ENCODE results near the gene HEMGN. TPM values are rescaled to one million over a fixed set of nuclear protein-coding genes. Genes with fewer than 3 reads are reported as not detected.

Gene HEMGN
- total and polyA plus RNA-seq, 2 of the 13 experiments (the other 11 are each of a cell fraction or from before 2014, with no cell fraction given) = not detected

GRCh38 chr9:97979788-97980478, 42.0 kb upstream of the HEMGN start:
- Histone ChIP-seq H2AFZ (ENCODE audit: low read length) (no peak overlapping the region), H3K9me3 (ENCODE audit: low read length) (no peaks in the 10 kb centered on the region), H3K4me3 (replicated peaks in 1 of 3; ENCODE audit: insufficient read depth in 1 of 3, low read depth in 2 of 3, low read length in 3 of 3) (no peak overlapping the region), H3K27ac (ENCODE audit: extremely low read length, insufficient read depth, low read length) (no peak overlapping the region), H3K36me3 (replicated peaks in 1 of 2; ENCODE audit: control insufficient read depth in 1 of 2, insufficient read depth in 2 of 2, low read length in 2 of 2) (no peaks in the 10 kb centered on the region), H3K9ac (ENCODE audit: insufficient read depth, low read depth, low read length) (no peak overlapping the region), H3K27me3 (ENCODE audit: control insufficient read depth in 1 of 2, insufficient read depth in 2 of 2, low read length in 2 of 2) (no peaks in the 10 kb centered on the region; a peak in 2 of 5 replicates), H4K20me1 (ENCODE audit: insufficient read depth, low read length) (no peaks in the 10 kb centered on the region), H3K4me2 (ENCODE audit: low read depth, low read length) (no peak overlapping the region), H3K79me2 (ENCODE audit: insufficient read depth, low read length) (peaks cover 14% of the 10 kb centered on the region), H3K4me1 (ENCODE audit: insufficient read depth, low read length) (peaks cover 22% of the 10 kb centered on the region)
- DNase-seq (ENCODE audit: low spot score) = no peak
- in situ Hi-C loops (cut with HindIII; ENCODE audit: extremely low pct_ligation_motif_present, low pct_unique_long_range_greater_than_20kb) (loop anchor here (10.0 kb wide), 1 partner anchor 55 kb away; the partner anchor contains the start of gene TRMO), intact Hi-C loops (cut with micrococcal nuclease; ENCODE audit: unreplicated experiment) (loop anchor here (10.0 kb wide), 1 partner anchor 345 kb away; the partner anchor contains the start of genes NCBP1 and TSTD2)
- no TSS peak for BruUV-seq (replicated peaks)
- ChIA-PET POLR2A (interaction anchor here (0.5 to 1.5 kb wide), 3 partner anchors 57 to 347 kb away, joined by 3 to 6 read pairs (median 3); partner anchors contain the start of genes TRMO and TSTD2), CTCF (ENCODE audit: low intra/inter-chr PET ratio, low total read pairs) (no interaction called here)
- 72% methylated on average over 7 of the region's 7 CpGs for WGBS (ENCODE audit: low lambda C conversion rate)
- no peak for ATAC-seq
- FAIRE-seq = no peak
- no peak for TF ChIP-seq ZNF101 (CRISPR knock-in tag; IDR thresholded peaks at IDR 0.05; ENCODE audit: borderline replicate concordance, low read depth)
- TF ChIP-seq KLF16 (CRISPR knock-in tag; IDR thresholded peaks at IDR 0.05) = no peak
- no peak for TF ChIP-seq GTF3A (CRISPR knock-in tag; conservative IDR thresholded peaks at IDR 0.05)
- TF ChIP-seq MED8 (CRISPR knock-in tag; IDR thresholded peaks at IDR 0.05; ENCODE audit: insufficient replicate concordance) = no peak
- TF ChIP-seq ZNF160 (CRISPR knock-in tag; IDR thresholded peaks at IDR 0.05) = no peak
- TF ChIP-seq GPN1 (CRISPR knock-in tag; IDR thresholded peaks at IDR 0.05; ENCODE audit: borderline replicate concordance) = no peak
- no peak for TF ChIP-seq MED13 (CRISPR knock-in tag; IDR thresholded peaks at IDR 0.05)
- TF ChIP-seq REL (CRISPR knock-in tag; conservative IDR thresholded peaks at IDR 0.05) = no peak
- TF ChIP-seq, protein P1, sequence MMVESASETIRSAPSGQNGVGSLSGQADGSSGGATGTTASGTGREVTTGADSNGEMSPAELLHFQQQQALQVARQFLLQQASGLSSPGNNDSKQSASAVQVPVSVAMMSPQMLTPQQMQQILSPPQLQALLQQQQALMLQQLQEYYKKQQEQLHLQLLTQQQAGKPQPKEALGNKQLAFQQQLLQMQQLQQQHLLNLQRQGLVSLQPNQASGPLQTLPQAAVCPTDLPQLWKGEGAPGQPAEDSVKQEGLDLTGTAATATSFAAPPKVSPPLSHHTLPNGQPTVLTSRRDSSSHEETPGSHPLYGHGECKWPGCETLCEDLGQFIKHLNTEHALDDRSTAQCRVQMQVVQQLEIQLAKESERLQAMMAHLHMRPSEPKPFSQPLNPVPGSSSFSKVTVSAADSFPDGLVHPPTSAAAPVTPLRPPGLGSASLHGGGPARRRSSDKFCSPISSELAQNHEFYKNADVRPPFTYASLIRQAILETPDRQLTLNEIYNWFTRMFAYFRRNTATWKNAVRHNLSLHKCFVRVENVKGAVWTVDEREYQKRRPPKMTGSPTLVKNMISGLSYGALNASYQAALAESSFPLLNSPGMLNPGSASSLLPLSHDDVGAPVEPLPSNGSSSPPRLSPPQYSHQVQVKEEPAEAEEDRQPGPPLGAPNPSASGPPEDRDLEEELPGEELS (CRISPR knock-in tag; IDR thresholded peaks at IDR 0.05) = no peak
- TF ChIP-seq, protein P2, sequence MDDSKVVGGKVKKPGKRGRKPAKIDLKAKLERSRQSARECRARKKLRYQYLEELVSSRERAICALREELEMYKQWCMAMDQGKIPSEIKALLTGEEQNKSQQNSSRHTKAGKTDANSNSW (CRISPR knock-in tag; IDR thresholded peaks at IDR 0.05; ENCODE audit: borderline replicate concordance) = no peak
- no peak for TF ChIP-seq HMG20B (CRISPR knock-in tag; conservative IDR thresholded peaks at IDR 0.05)
- no peak for TF ChIP-seq TOPORS (CRISPR knock-in tag; IDR thresholded peaks at IDR 0.05)
- TF ChIP-seq ZNF441 (CRISPR knock-in tag; IDR thresholded peaks at IDR 0.05; ENCODE audit: borderline replicate concordance) = no peak
- no peak for TF ChIP-seq ZNF280D (CRISPR knock-in tag; IDR thresholded peaks at IDR 0.05)
- no peak for TF ChIP-seq FOXA1 (IDR thresholded peaks at IDR 0.05)
- TF ChIP-seq FOXA1 (CRISPR knock-in tag; IDR thresholded peaks at IDR 0.05) = no peak
- TF ChIP-seq POGZ (CRISPR knock-in tag; IDR thresholded peaks at IDR 0.05) = no peak
- TF ChIP-seq HNF4A (CRISPR knock-in tag; IDR thresholded peaks at IDR 0.05) = no peak
